Dedifferentiated amniotic fluid mesenchymal stem cell (primary cell): ENCODE results near the gene URM1.
A peak's percentile ranks its signal among the peaks of the same experiment; 100 is the strongest.

Source experiments
- DNase-seq: peaks from one replicate; pipeline ENCODE4 v3.0.0-alpha.2; 2016; ENCODE audit errors: extremely low spot score

The URM1 gene

DNA sequence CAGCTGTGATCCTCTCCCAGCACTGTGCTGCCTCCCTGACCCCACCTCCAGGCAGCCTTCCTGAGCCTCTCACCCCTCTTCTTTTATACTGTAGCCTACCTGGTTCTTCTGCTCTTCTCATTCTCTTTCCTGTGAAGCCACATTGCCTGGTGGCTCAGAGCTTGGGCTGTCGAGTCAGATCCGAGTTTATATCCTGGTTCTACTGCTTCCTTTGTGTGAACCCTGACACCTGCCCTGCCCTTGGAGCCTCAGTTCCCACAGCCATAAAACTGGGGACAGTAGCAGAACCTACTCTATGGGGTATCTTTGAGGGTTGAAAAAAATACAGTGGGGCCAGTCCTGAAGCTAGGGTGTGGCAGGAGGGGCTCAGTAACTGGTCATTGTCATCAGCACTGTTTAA lies 22.0 kb upstream of the URM1 start:
- no peak for DNase-seq

GRCh38 chr9:128349772-128350171 lies 21.4 kb upstream of the URM1 start:
- no peak for DNase-seq

- no peak for DNase-seq
These were observed 15.7 kb upstream of the URM1 start for GRCh38 chr9:128355451-128355850.

DNA sequence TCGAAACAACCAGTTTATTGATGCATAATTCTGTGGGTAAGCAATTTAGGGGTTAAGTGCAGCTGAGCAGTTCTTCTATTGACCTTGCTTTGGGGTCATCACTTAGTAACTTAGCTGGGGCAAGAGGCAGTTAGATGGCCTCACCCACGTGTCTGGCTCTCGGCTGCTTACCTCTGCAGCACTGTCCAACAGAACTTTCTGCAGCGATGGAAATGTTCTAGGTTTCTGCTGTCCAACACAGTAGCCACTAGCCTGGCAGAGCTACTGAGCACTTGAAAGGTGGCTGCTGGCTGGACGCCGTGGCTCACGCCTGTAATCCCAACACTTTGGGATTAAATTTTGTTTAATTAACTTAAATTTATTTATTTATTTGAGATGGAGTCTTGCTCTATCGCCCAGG lies 13.1 kb upstream of the URM1 start:
- DNase-seq = no peak

DNA sequence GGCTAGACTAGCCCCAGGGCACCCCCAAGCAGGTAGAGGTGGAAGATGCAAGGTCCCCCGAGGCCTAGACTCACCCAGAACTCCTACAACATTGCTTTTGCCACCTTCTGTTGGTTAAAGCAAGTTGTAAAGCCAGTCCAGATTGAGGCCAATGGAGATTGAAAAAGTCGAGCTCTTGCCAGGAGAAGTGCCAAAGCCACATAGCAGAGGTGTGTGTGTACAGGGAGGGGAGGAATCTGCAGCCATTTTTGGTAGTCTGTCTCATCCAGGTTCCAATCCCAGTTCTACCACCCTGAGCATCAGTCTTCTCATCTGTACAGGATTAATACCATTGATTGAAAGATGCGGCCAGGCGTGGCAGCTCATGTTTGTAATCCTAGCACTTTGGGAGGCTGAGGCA lies 12.3 kb upstream of the URM1 start:
- DNase-seq = no peak

GRCh38 chr9:128360826-128361225 lies 10.3 kb upstream of the URM1 start:
- no peak for DNase-seq

DNA sequence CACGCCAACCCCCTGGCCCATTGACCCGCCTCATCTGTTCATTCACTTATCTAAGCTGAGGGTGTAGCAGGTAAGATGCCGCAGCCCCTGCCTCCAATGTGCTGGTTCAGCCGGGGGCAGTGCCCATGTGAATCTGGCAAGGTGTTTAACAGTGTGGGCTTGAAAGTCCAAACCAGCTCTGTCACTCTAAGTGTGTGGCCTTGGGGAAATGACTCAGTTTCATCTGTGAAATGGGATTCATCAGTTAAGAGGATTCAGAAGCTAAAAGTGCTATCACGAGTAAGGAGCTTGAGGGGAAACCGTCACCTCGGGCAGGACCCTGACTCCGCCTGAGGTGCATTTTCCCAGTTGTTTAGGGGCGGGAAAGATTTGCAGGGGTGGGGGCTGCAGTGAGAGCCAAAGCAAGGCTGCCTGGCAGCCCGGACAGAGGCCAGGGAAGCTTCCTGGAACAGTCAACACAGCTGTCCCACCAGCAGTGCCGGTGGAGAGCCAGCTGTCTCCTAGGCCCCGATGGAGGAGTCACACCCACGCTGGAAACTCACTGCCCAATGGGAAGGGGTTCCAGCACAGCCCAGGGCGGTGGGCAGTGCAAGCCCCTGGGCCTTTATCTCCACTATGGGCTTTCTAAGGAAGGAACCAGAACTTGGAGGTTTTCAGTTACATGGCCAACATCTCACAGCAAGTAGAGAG lies 9.7 kb upstream of the URM1 start:
- DNase-seq = no peak

GRCh38 chr9:128361986-128362646 lies 9.1 kb upstream of the URM1 start:
- DNase-seq = peak; percentile 90

- no peak for DNase-seq
These were observed 8.4 kb upstream of the URM1 start for GRCh38 chr9:128362774-128363173.

DNA sequence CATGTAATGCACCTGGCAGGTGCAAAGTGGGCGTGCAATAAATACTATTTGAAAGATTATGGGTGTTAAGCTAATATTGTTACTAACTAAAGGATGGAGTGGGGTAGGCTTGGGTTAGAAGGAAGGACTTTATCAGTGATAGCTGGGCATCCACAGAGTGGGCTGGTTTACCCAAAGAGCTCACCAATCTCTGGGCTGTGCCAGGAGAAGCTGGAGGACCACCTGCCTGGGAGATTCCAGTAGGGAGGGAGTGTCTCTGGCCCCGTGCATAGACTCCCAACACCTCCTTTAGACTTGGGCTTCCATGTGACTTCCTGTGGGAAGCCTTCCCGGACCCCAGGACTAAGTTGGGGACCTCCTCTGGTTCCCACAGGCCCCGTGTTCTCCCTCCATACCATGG lies 5.6 kb upstream of the URM1 start:
- DNase-seq = no peak

DNA sequence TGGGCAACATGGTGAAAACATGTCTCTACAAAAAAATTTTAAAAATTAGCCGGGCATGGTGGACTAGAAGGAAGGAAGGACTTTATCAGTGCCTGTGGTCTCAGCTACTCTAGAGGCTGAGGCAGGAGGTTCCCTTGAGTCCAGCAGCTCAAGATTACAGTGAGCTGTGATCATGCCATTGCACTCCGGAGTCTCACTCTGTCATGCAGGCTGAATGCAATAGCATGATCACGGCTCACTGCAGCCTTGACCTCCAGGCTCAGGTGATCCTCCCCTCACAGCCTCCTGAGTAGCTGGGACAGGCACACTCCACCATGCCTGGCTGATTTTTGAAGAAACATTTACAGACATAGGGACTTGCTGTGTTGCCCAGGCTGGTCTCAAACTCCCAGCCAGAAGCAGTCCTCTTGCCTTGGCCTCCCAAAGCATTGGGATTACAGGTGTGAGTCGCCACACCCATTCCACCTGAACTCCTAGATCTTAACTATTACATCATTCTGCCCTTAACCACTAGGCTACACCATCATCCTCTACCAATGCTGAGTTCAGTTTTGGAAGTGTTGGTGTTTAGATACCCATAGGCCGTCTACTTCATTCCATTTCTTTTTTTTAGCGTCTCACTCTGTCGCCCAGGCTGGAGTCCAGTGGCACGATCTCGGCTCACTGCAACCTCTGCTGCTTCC lies 2.0 kb upstream of the URM1 start:
- no peak for DNase-seq

DNA sequence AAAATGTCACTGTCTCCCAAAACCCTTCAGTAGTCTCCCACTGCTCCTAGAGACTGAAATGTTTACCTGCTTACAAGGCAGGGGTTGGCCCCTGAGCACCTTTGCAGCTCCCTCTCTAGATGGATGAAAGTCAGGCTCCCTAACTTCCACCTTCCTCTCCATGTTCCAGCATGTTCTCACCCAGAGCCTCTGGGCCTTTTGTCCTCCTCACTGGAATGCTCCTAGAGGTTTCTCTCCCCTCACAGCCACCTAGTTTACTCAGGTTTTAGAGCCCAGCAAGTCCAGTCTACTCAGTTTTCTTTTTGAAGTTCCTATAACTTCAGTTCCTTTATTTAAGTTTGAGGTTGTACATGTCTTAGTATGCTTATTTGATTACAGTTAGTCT lies 815 bp upstream of the URM1 start:
- no peak for DNase-seq

- peak; percentile 19 for DNase-seq
These were observed 500 bp downstream of the URM1 start for GRCh38 chr9:128371630-128372117.

DNA sequence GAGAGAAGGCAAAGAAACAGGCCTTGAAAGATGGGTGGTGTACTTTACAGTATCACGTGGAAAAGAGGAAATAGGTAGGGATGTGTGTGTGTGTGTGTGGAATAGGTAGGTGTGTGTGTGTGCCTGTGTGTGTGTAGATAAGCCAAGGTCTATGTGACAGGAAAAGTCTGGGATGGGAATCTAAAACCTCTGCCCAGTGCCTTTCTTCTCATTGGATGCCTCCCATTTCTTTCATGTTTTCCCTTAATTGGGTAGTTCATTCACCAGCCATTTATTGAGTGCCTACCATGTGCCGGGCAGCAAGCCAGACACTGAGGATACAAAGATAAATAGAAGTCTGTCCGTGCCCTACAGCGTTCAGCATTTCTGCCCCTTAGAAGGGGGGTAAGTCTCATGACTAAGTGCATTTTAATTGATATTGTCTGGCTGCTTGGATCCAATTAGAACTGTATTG lies 1.0 kb downstream of the URM1 start:
- DNase-seq = no peak

DNA sequence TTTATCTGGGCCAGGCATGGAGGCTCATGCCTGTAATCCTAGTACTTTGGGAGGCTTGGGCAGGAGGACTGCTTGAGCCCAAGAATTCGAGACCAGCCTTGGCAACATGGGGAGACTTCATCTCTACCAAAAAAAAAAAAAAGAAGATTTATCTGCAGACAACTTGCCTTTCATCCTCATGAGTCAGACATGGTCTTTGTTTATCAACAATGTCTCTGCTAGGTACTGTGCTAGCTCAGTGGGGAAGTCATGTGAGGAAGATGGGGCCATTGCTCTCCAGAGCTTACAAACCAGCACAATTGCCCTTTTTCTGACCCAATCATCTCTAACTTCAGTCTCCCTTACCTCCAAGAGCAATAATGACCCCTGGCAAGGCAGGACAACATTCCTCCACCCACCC lies 1.6 kb downstream of the URM1 start:
- DNase-seq = no peak

DNA sequence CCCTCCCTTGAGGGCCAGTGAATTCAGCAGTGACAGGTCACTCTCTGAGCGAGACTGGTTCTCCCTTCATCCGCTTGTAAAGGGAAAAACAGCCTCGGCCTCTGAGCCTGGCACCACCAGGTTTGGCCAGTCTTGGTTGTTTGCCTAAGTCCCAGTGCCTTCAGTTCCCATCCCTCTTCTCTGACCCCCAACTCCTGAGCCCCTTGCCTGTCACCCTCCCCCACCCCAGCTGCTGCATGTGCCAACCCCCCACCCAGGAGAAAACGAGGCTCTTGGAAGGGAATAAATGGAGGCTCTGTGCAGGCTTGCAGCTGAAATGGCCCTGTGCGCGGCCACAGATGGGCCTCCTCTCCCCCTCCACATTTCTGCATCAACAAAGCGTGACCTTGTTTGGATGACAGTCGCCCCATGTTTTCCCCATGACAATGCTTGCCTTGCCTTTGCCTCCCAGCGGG lies 3.1 kb downstream of the URM1 start:
- DNase-seq = no peak

- DNase-seq = no peak
These were observed 4.7 kb downstream of the URM1 start for GRCh38 chr9:128375865-128376264.

- no peak for DNase-seq
These were observed 11.1 kb downstream of the URM1 start for GRCh38 chr9:128382261-128382660.

GRCh38 chr9:128383007-128383753 lies 12.0 kb downstream of the URM1 start:
- DNase-seq = no peak

- DNase-seq = no peak
These were observed 12.6 kb downstream of the URM1 start for GRCh38 chr9:128383791-128384190.

- no peak for DNase-seq
These were observed 13.8 kb downstream of the URM1 start for GRCh38 chr9:128384801-128385495.
